Ishikawa (cell line): ENCODE data around the gene SAMSN1.

Experiments used
- CEBPB ChIP-seq: IDR thresholded peaks from 2 replicates; pipeline ENCODE4 v1.6.1; 2012
- CREB1 ChIP-seq: IDR thresholded peaks from 2 replicates; pipeline ENCODE4 v1.6.1; 2012; ENCODE audit warnings: low read depth
- EGR1 ChIP-seq: IDR thresholded peaks from 2 replicates; pipeline ENCODE4 v1.6.1; 2012
- EP300 ChIP-seq: IDR thresholded peaks from 2 replicates; pipeline ENCODE4 v1.6.1; 2012; ENCODE audit warnings: borderline replicate concordance
- FOXM1 ChIP-seq: IDR thresholded peaks from 2 replicates; pipeline ENCODE4 v1.6.1; 2012; ENCODE audit warnings: low read depth, borderline replicate concordance
- MAX ChIP-seq: IDR thresholded peaks from 2 replicates; pipeline ENCODE4 v1.6.1; 2012
- NFIC ChIP-seq: IDR thresholded peaks from 2 replicates; pipeline ENCODE4 v1.6.1; 2012
- RAD21 ChIP-seq: IDR thresholded peaks from 2 replicates; pipeline ENCODE4 v1.6.1; 2012; ENCODE audit warnings: low read depth
- REST ChIP-seq: IDR thresholded peaks from 2 replicates; pipeline ENCODE4 v1.6.1; 2012; ENCODE audit warnings: low read depth, mild to moderate bottlenecking
- TAF1 ChIP-seq: IDR thresholded peaks from 2 replicates; pipeline ENCODE4 v1.6.1; 2012; ENCODE audit warnings: low read depth, mild to moderate bottlenecking
- TCF12 ChIP-seq: IDR thresholded peaks from 2 replicates; pipeline ENCODE4 v1.6.1; 2012; ENCODE audit warnings: low read depth
- TEAD4 ChIP-seq: IDR thresholded peaks from 2 replicates; pipeline ENCODE4 v1.6.1; 2012
- USF1 ChIP-seq: IDR thresholded peaks from 2 replicates; pipeline ENCODE4 v1.6.1; 2012
- YY1 ChIP-seq: IDR thresholded peaks from 2 replicates; pipeline ENCODE4 v1.6.1; 2012; ENCODE audit warnings: low read depth
- ZBTB7A ChIP-seq: IDR thresholded peaks from 2 replicates; pipeline ENCODE4 v1.6.1; 2012; ENCODE audit warnings: low read depth

The SAMSN1 gene

GRCh38 chr21:14493731-14494130 lies 52.4 kb downstream of the SAMSN1 start:
- TF ChIP-seq CREB1 (no peak), REST (no peak), TEAD4 (no peak), EP300 (no peak), TAF1 (no peak), MAX (no peak), FOXM1 (no peak), USF1 (no peak), TCF12 (no peak)

GRCh38 chr21:14492931-14493330 lies 53.2 kb downstream of the SAMSN1 start:
- TF ChIP-seq TCF12 (no peak), YY1 (no peak), USF1 (no peak), NFIC (no peak), REST (no peak), ZBTB7A (no peak), TAF1 (no peak), CREB1 (no peak), MAX (no peak), FOXM1 (no peak), EGR1 (no peak), CEBPB (no peak), RAD21 (no peak)

- TF ChIP-seq EP300 (no peak), USF1 (no peak), CEBPB (no peak)
Observed at GRCh38 chr21:14491269-14491681, 54.8 kb downstream of the SAMSN1 start.

- no peak for TF ChIP-seq FOXM1
- TF ChIP-seq TCF12: no peak
- TF ChIP-seq CEBPB: no peak
- TF ChIP-seq MAX: no peak
- TF ChIP-seq RAD21: no peak
- TF ChIP-seq REST: no peak
- no peak for TF ChIP-seq TEAD4
- TF ChIP-seq YY1: no peak
- TF ChIP-seq NFIC: no peak
- no peak for TF ChIP-seq CREB1
- TF ChIP-seq ZBTB7A: no peak
- no peak for TF ChIP-seq EP300
Observed at GRCh38 chr21:14488672-14489204, 57.4 kb downstream of the SAMSN1 start.
